Measurements from ENCODE around the gene SERPINE2. TPM values are rescaled to one million over a fixed set of nuclear protein-coding genes. Genes with fewer than 3 reads are reported as not detected.

SERPINE2 gene
- total RNA-seq, 1 experiment from 2014 or later = 93.3 TPM

DNA sequence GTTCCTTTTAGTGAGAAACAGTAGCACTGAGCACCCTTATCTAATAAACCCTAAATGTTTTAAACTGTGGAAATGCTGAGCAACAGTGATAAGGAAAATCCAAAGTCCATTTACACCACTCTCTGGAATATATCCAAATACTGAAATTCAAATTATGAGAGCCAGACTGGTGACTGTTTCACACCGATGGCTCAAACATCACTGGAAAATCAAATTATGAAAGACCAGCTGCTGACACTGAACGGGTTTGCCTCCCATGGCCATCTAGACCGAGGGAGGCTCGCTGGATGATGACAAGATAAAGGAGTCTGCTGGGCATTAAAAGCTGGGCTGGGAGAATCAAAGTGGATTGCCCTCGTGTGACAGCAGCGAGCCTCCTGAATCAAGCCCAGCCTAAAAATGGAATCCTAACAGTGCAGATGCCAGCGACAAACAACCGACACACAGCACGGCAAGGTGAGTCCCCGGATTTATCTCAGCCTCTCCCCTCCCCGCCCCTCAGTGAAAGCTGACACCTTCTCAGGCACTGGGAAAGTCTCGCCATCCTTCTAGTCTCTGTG, 30.3 kb downstream of the SERPINE2 start:
- Histone ChIP-seq H4K20me1 (ENCODE audit: insufficient read depth) (no peaks in the 10 kb centered on the region), H3K4me1 (ENCODE audit: control insufficient read depth in 1 of 2, insufficient read depth in 2 of 2, low read length in 2 of 2) (peaks cover 4 to 20% of the 10 kb centered on the region in 2 experiments; a peak in 3 of 4 replicates), H3K9me3 (ENCODE audit: control insufficient read depth in 1 of 2, insufficient read depth in 1 of 2, low read depth in 1 of 2, low read length in 2 of 2) (no peaks in the 10 kb centered on the region), H3K79me2 (ENCODE audit: insufficient read depth, low read length) (peaks cover 10% of the 10 kb centered on the region; the same call in 1 of the 2 replicates), H3K9ac (ENCODE audit: low read length) (no peak overlapping the region), H3K27me3 (ENCODE audit: insufficient read depth, low read length) (no peaks in the 10 kb centered on the region), H2AFZ (ENCODE audit: low read depth, low read length, poor library complexity, severe bottlenecking) (no peak overlapping the region), H3K4me2 (ENCODE audit: low read length) (no peak overlapping the region), H3K36me3 (ENCODE audit: control insufficient read depth in 1 of 2, insufficient read depth in 2 of 2, low read length in 2 of 2) (no peaks in the 10 kb centered on the region), H3K4me3 (replicated peaks in 1 of 2; ENCODE audit: low read depth in 1 of 2, low read length in 2 of 2) (no peak overlapping the region), H3K9me2 (ENCODE audit: insufficient read depth) (no peaks in the 10 kb centered on the region), H3K27ac (ENCODE audit: low read depth, low read length) (no peak overlapping the region)
- ChIA-PET CTCF (no interaction called here), POLR2A (no interaction called here), RAD21 (ENCODE audit: low non-redundant PET in 1 of 2, low total read pairs in 2 of 2, uncharacterized antibody in 2 of 2, unreplicated experiment in 2 of 2) (no interaction called here)
- DNase-seq (ENCODE audit: low read depth, low spot score) (no peak), ATAC-seq (no peak)
- BruUV-seq (replicated peaks) = no TSS peak
- TF ChIP-seq CEBPB (IDR thresholded peaks at IDR 0.05; ENCODE audit: low read depth) = no peak
- TF ChIP-seq EZH2 (IDR thresholded peaks at IDR 0.05) = no peak
- no peak for TF ChIP-seq JUND (IDR thresholded peaks at IDR 0.05)
- TF ChIP-seq CTCF (IDR thresholded peaks at IDR 0.05 in 2 of 3, conservative IDR thresholded peaks at IDR 0.05 in 1 of 3; ENCODE audit: borderline replicate concordance in 1 of 3, insufficient read depth in 1 of 3, low read depth in 2 of 3, low read length in 2 of 3) = no peak
- TF ChIP-seq ATF3 (IDR thresholded peaks at IDR 0.05) = no peak
- TF ChIP-seq SP1 (IDR thresholded peaks at IDR 0.05; ENCODE audit: low read depth) = no peak
- TF ChIP-seq POLR2AphosphoS5 (IDR thresholded peaks at IDR 0.05; ENCODE audit: low read depth, low read length) = no peak
- no peak for TF ChIP-seq EZH2phosphoT487 (IDR thresholded peaks at IDR 0.05; ENCODE audit: borderline replicate concordance)
- no peak for TF ChIP-seq ZBTB33 (IDR thresholded peaks at IDR 0.05; ENCODE audit: extremely low read depth, insufficient replicate concordance, low read length)
- no peak for TF ChIP-seq POLR2A (IDR thresholded peaks at IDR 0.05; ENCODE audit: borderline replicate concordance, extremely low read depth, insufficient read depth, insufficient read length)
- no peak for TF ChIP-seq SRF (IDR thresholded peaks at IDR 0.05; ENCODE audit: low read depth)
- TF ChIP-seq RAD21 (IDR thresholded peaks at IDR 0.05; ENCODE audit: low read depth) = no peak
- TF ChIP-seq, protein P1, sequence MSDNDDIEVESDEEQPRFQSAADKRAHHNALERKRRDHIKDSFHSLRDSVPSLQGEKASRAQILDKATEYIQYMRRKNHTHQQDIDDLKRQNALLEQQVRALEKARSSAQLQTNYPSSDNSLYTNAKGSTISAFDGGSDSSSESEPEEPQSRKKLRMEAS (IDR thresholded peaks at IDR 0.05) = no peak
- TF ChIP-seq YY1 (IDR thresholded peaks at IDR 0.05; ENCODE audit: extremely low read depth, insufficient replicate concordance, low read depth, low read length) = no peak
- no peak for TF ChIP-seq ZNF274 (IDR thresholded peaks at IDR 0.05; ENCODE audit: low read depth, low read length)
- no peak for TF ChIP-seq TCF7L2 (IDR thresholded peaks at IDR 0.05; ENCODE audit: borderline replicate concordance, extremely low read depth, insufficient read depth, insufficient read length)
- TF ChIP-seq REST (IDR thresholded peaks at IDR 0.05; ENCODE audit: low read depth) = no peak
- intact Hi-C loops (cut with micrococcal nuclease) = no loop called here

Measured in HCT116 (cell line).